GM23248 (cell line): ENCODE results near the gene GIT1.

Source experiments
- EZH2 ChIP-seq: fragments of 200-600 bp; sonication (generic); IDR thresholded peaks from 2 replicates; pipeline ENCODE4 v1.6.1; 2018; ENCODE audit warnings: antibody characterized with exemption, mild to moderate bottlenecking; ENCODE audit not compliant: insufficient read depth, poor library complexity, severe bottlenecking
- EZH2phosphoT487 ChIP-seq: fragments of 200-600 bp; sonication (generic); IDR thresholded peaks from 2 replicates; pipeline ENCODE4 v1.6.1; 2018; ENCODE audit warnings: antibody characterized with exemption, moderate library complexity, mild to moderate bottlenecking, low read depth; ENCODE audit not compliant: insufficient read depth

- no peak for TF ChIP-seq EZH2
- TF ChIP-seq EZH2phosphoT487 = no peak
These were observed 32.3 kb upstream of the GIT1 start for GRCh38 chr17:29621751-29622194.
